Measurements from ENCODE around the gene CDX1. TPM values are rescaled to one million over a fixed set of nuclear protein-coding genes. Genes with fewer than 3 reads are reported as not detected.

Gene CDX1
- polyA plus RNA-seq, 3 donors = not detected

- H2AFZ ChIP-seq (ENCODE audit: insufficient read depth, low read depth, low read length, poor library complexity, severe bottlenecking) = no peak overlapping the region
- no peak for TF ChIP-seq CTCF (IDR thresholded peaks at IDR 0.05)
- Mint-ChIP-seq H3K36me3 (no peaks in the 10 kb centered on the region), H3K27ac (no peak overlapping the region), H3K9me3 (peaks cover 0 to 3% (median 0%) of the 10 kb centered on the region in 7 donors), H3K4me1 (peaks cover 20% of the 10 kb centered on the region), H3K4me3 (no peak overlapping the region), H3K27me3 (ENCODE audit: low read depth in 3 of 3) (peaks cover 30 to 33% (median 32%) of the 10 kb centered on the region in 3 donors)
- H4K20me1 ChIP-seq (ENCODE audit: insufficient read depth, low read length) = no peaks in the 10 kb centered on the region
- WGBS (ENCODE audit: insufficient coverage) = 91% methylated on average over 3 of the region's 15 CpGs
- H3K4me2 ChIP-seq (replicated peaks; ENCODE audit: extremely low read depth, low read length, poor library complexity, severe bottlenecking) = no peak overlapping the region
- DNase-seq = no peak
- no peak overlapping the region for H3K27ac ChIP-seq (ENCODE audit: low read depth in 1 of 2, low read length in 2 of 2)
- H3K36me3 ChIP-seq (replicated peaks in 1 of 2; ENCODE audit: control insufficient read depth in 1 of 2, insufficient read depth in 2 of 2, low read length in 2 of 2) = no peaks in the 10 kb centered on the region
- H3K79me2 ChIP-seq (ENCODE audit: insufficient read depth, low read length) = no peaks in the 10 kb centered on the region
- H3K4me1 ChIP-seq (ENCODE audit: control insufficient read depth in 1 of 2, insufficient read depth in 2 of 2, low read length in 2 of 2) = peaks cover 7 to 10% of the 10 kb centered on the region in 2 donors
- intact Hi-C loops (cut with micrococcal nuclease) = no loop called here
- H3K9ac ChIP-seq (ENCODE audit: insufficient read depth, low read length, poor library complexity, severe bottlenecking) = no peak overlapping the region
- H3K27me3 ChIP-seq (ENCODE audit: control insufficient read depth in 2 of 2, insufficient read depth in 2 of 2, low read length in 2 of 2) = peaks cover 0 to 20% of the 10 kb centered on the region in 2 donors
- H3K4me3 ChIP-seq (replicated peaks in 1 of 3; ENCODE audit: low read depth in 2 of 3, low read length in 3 of 3) = no peak overlapping the region
- no peaks in the 10 kb centered on the region for H3K9me3 ChIP-seq (replicated peaks in 1 of 2; ENCODE audit: control insufficient read depth in 1 of 2, insufficient read depth in 1 of 2, low read length in 2 of 2)
These were observed 44.8 kb downstream of the CDX1 start for GRCh38 chr5:150211156-150212030.

- peaks cover 7 to 10% of the 10 kb centered on the region in 2 donors for H3K4me1 ChIP-seq (ENCODE audit: control insufficient read depth in 1 of 2, insufficient read depth in 2 of 2, low read length in 2 of 2)
- H3K4me2 ChIP-seq (replicated peaks; ENCODE audit: extremely low read depth, low read length, poor library complexity, severe bottlenecking) = no peak overlapping the region
- 91% methylated on average over 6 of the region's 6 CpGs for WGBS (ENCODE audit: insufficient coverage)
- H3K79me2 ChIP-seq (ENCODE audit: insufficient read depth, low read length) = no peaks in the 10 kb centered on the region
- H3K4me3 Mint-ChIP-seq = no peak overlapping the region
- peaks cover 0 to 2% (median 0%) of the 10 kb centered on the region in 7 donors for H3K9me3 Mint-ChIP-seq
- H3K9me3 ChIP-seq (replicated peaks in 1 of 2; ENCODE audit: control insufficient read depth in 1 of 2, insufficient read depth in 1 of 2, low read length in 2 of 2) = no peaks in the 10 kb centered on the region
- peaks cover 0 to 11% of the 10 kb centered on the region in 2 donors for H3K27me3 ChIP-seq (ENCODE audit: control insufficient read depth in 2 of 2, insufficient read depth in 2 of 2, low read length in 2 of 2)
- DNase-seq = no peak
- no peak overlapping the region for H3K9ac ChIP-seq (ENCODE audit: insufficient read depth, low read length, poor library complexity, severe bottlenecking)
- peaks cover 24 to 27% (median 25%) of the 10 kb centered on the region in 3 donors for H3K27me3 Mint-ChIP-seq (ENCODE audit: low read depth in 3 of 3)
- H2AFZ ChIP-seq (ENCODE audit: insufficient read depth, low read depth, low read length, poor library complexity, severe bottlenecking) = no peak overlapping the region
- H3K36me3 Mint-ChIP-seq = no peaks in the 10 kb centered on the region
- H3K4me3 ChIP-seq (replicated peaks in 1 of 3; ENCODE audit: low read depth in 2 of 3, low read length in 3 of 3) = no peak overlapping the region
- H3K27ac Mint-ChIP-seq = peak overlapping the region in 1 of 7 donors; percentile 74
- intact Hi-C loops (cut with micrococcal nuclease) = no loop called here
- H3K4me1 Mint-ChIP-seq = peaks cover 21% of the 10 kb centered on the region
- no peak overlapping the region for H3K27ac ChIP-seq (ENCODE audit: low read depth in 1 of 2, low read length in 2 of 2)
- no peak for TF ChIP-seq CTCF (IDR thresholded peaks at IDR 0.05)
- no peaks in the 10 kb centered on the region for H4K20me1 ChIP-seq (ENCODE audit: insufficient read depth, low read length)
- no peaks in the 10 kb centered on the region for H3K36me3 ChIP-seq (replicated peaks in 1 of 2; ENCODE audit: control insufficient read depth in 1 of 2, insufficient read depth in 2 of 2, low read length in 2 of 2)
These were observed 47.0 kb downstream of the CDX1 start for GRCh38 chr5:150213530-150213929.
